Body of pancreas (tissue), 4 donors: ENCODE results near the gene MKNK1. TPM values are rescaled to one million over a fixed set of nuclear protein-coding genes. Genes with fewer than 3 reads are reported as not detected.

ENCODE experiments used
- ATAC-seq: fragments of 150-250 bp; one replicate; pipeline ENCODE4 v1.9.1; 2016
- DNase-seq, 4 donors: peaks; one replicate each; pipeline ENCODE4 v3.0.0-alpha.2; 2019
- H3K27ac ChIP-seq, 4 donors: fragments of 200-600 bp; sonication (generic); 1 replicate in 3 of 4; 2 replicates in 1 of 4; pipeline versions ENCODE4 v1.5.1 to v1.6.1; 2016 to 2019; ENCODE audit warnings: mild to moderate bottlenecking in 1 of 4, mixed read lengths in 1 of 4, moderate library complexity in 1 of 4
- H3K27me3 ChIP-seq, 2 donors: fragments of 200-600 bp; sonication (generic); one replicate each; pipeline ENCODE4 v1.6.0; 2016; ENCODE audit warnings: mild to moderate bottlenecking in 1 of 2
- H3K36me3 ChIP-seq, 2 donors: fragments of 200-600 bp; sonication (generic); replicated peaks in 1 of 2; 2 replicates each; pipeline ENCODE4 v1.5.1; 2016; ENCODE audit warnings: low read depth in 2 of 2; ENCODE audit not compliant: insufficient read depth in 1 of 2
- H3K4me1 ChIP-seq: fragments of 200-600 bp; sonication (generic); one replicate; pipeline ENCODE4 v1.6.0; 2016
- H3K4me3 ChIP-seq, 2 donors: fragments of 200-600 bp; sonication (generic); 1 replicate in 1 of 2; 2 replicates in 1 of 2; pipeline ENCODE4 v1.5.1; 2016 to 2019
- H3K9me3 ChIP-seq, 3 donors: fragments of 200-600 bp; sonication (generic); 1 replicate in 2 of 3; 2 replicates in 1 of 3; pipeline ENCODE4 v1.5.1; 2016
- POLR2A ChIP-seq, 3 donors: fragments of 450-650 bp; IDR thresholded peaks; one replicate each; pipeline ENCODE4 v1.6.1; 2016; ENCODE audit warnings: antibody characterized with exemption in 3 of 3, mild to moderate bottlenecking in 2 of 3
- WGBS, 2 donors: methylation state at CpG; one replicate each; pipeline ENCODE4 v1.1.5; 2017; 5-methylcytosine and 5-hydroxymethylcytosine counted together
- intact Hi-C: fragments of 100-400 bp; cut with DNase I; formaldehyde crosslinking; loops from one replicate; pipeline ENCODE4 v1.15.1; 2023
- total RNA-seq, 2 donors: library from RNA; depleted of rRNA; stranded (reverse); fragments of >200 nt; gene quantifications; one replicate each; pipeline ENCODE4 v1.1.0, GENCODE V29; 2016
- TF ChIP-seq, protein P1 (sequence below), 7 experiments: fragments of 450-650 bp in 4 of 7; fragments of 200-600 bp in 3 of 7; sonication (generic) in 3 of 7; IDR thresholded peaks; one replicate each; pipeline ENCODE4 v1.5.1; 2016 to 2019; ENCODE audit warnings: antibody characterized with exemption in 7 of 7

Gene MKNK1
- total RNA-seq, 2 donors from 2014 or later, result 155 to 238 TPM

DNA sequence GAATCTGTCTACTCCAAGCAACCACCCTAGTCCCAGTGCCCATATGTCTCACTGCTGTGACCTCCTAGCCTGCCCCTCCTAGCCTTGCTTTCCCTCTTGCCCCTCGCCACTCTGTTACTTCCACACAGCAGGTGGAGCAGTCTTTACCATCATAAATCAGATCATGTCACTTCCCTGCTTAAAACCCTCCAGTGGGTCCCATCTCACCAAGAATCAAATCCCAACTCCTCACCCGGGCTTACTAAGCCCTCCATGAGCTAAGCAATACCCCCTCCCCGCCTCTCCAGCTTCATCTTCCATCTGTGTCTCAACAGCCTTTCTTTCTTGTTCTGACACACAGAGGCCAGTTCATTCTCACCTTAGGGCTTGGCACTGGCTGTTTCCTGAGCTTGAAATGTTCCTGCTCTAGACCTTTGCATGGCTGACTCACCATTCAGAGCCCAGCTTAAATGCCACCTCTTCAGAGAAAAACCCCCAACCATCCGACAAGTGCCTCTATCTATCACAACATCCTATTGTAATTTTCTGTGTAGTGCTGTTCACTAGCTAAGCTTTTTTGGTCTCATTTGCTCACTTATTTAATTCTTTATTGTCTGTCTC is 74.9 kb downstream of the MKNK1 start:
- DNase-seq (no peak), ATAC-seq (no peak)
- intact Hi-C loops, result loop anchor here (5.0 kb wide), 1 partner anchor 52 kb away; no protein-coding TSS in a partner anchor
- H3K4me3 ChIP-seq, result no peak overlapping the region
- no peaks in the 10 kb centered on the region for H3K9me3 ChIP-seq
- no peak for TF ChIP-seq POLR2A (IDR thresholded peaks at IDR 0.05)
- 43 to 47% methylated on average over 4 of the region's 4 CpGs for WGBS, 2 donors
- no peak overlapping the region for H3K27ac ChIP-seq
- no peaks in the 10 kb centered on the region for H3K36me3 ChIP-seq
- peaks cover 12% of the 10 kb centered on the region for H3K4me1 ChIP-seq
- no peaks in the 10 kb centered on the region for H3K27me3 ChIP-seq

DNA sequence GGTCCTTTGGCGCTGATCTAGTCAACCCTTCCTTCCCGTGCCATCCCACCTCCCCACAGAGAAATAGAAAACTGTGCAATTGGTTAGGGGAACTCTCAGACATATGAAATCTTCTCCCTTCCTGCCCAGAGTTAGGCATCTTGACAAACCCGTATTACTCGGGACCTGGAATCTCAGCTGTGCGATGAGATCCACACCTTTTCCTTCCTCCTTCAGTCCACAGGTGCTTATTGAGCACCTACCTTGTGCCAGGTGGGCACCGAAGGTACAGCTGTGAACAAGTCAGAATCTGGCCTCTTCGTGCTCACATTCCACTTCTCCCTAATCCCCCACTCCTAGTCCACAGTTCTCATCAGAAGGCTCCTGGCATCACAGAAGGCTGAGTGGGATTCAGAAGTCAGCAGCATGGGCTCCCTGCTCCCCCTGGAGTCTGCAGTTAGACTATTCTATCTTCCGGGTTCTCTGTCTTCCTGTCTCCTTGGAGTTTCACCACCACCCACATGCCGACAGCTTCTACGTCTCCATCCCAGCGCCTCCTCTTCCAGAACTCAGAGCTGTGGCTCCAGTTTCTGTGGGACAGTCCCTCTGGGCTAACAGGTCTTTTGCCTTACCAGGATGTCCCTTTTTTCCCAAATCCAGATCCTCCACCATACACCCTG is 75.6 kb downstream of the MKNK1 start:
- ATAC-seq (no peak), DNase-seq (no peak)
- no peaks in the 10 kb centered on the region for H3K9me3 ChIP-seq
- 31 to 42% methylated on average over 11 of the region's 11 CpGs for WGBS, 2 donors
- TF ChIP-seq, protein P1, sequence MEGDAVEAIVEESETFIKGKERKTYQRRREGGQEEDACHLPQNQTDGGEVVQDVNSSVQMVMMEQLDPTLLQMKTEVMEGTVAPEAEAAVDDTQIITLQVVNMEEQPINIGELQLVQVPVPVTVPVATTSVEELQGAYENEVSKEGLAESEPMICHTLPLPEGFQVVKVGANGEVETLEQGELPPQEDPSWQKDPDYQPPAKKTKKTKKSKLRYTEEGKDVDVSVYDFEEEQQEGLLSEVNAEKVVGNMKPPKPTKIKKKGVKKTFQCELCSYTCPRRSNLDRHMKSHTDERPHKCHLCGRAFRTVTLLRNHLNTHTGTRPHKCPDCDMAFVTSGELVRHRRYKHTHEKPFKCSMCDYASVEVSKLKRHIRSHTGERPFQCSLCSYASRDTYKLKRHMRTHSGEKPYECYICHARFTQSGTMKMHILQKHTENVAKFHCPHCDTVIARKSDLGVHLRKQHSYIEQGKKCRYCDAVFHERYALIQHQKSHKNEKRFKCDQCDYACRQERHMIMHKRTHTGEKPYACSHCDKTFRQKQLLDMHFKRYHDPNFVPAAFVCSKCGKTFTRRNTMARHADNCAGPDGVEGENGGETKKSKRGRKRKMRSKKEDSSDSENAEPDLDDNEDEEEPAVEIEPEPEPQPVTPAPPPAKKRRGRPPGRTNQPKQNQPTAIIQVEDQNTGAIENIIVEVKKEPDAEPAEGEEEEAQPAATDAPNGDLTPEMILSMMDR (IDR thresholded peaks at IDR 0.05), result no peak
- TF ChIP-seq POLR2A (IDR thresholded peaks at IDR 0.05), result no peak
- no peak overlapping the region for H3K27ac ChIP-seq
- no peak overlapping the region for H3K4me3 ChIP-seq
- H3K27me3 ChIP-seq, result no peaks in the 10 kb centered on the region
- no peaks in the 10 kb centered on the region for H3K36me3 ChIP-seq
- H3K4me1 ChIP-seq, result peaks cover 9% of the 10 kb centered on the region
- intact Hi-C loops, result loop anchor here (5.0 kb wide), 1 partner anchor 51 kb away; no protein-coding TSS in a partner anchor

DNA sequence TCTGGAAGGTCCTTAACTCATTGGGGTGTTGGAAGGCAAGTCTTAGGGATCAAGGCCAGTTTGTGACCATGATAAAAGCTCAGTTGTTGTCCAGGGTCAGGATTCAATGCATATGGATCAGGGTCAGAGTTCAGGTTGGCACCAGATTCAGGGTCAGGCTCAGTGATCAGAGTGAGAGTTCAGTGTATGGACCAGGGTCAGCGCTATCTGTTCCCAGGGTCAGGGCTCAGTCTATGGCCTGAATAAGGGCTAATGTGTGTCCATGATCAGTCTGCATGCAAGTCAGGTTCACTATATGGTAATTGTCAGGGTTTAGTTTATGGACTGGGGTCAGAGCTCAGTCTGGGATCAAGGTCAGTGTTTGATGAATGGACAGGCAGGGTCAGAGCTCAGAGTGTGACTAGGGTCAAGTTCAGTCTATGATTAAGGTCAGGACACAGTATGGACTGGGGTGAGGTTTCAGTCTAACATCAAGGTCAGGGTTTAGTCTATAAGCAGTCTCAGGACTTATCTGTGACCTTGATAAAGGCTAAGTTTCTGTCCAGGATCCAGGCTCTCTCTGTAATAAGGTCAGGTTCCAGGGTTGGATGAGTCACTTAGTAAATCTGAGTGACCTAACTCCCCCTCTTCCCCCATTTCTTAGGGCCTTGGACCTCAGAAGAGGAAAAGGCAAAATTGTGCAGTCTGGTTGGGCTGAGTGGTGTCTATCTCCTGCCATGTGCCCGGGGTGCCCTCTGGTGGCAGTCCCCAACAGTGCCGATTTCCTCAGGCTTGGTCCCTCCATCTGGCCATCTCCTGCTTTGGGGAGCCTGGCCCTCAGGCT is 76.4 kb downstream of the MKNK1 start:
- no peaks in the 10 kb centered on the region for H3K36me3 ChIP-seq
- DNase-seq (peak; percentile 86 to 90 (median 86)), ATAC-seq (peak; percentile 83)
- H3K4me1 ChIP-seq, result peaks cover 10% of the 10 kb centered on the region
- no peak overlapping the region for H3K27ac ChIP-seq
- 33% methylated on average over 3 of the region's 3 CpGs for WGBS, 2 donors
- no peaks in the 10 kb centered on the region for H3K27me3 ChIP-seq
- H3K4me3 ChIP-seq, result no peak overlapping the region
- no peak for TF ChIP-seq POLR2A (IDR thresholded peaks at IDR 0.05)
- TF ChIP-seq, protein P1 (IDR thresholded peaks at IDR 0.05), result peak; percentile 88 to 95 (median 93)
- no peaks in the 10 kb centered on the region for H3K9me3 ChIP-seq
- intact Hi-C loops, result loop anchor here (5.0 kb wide), 1 partner anchor 50 kb away; no protein-coding TSS in a partner anchor

DNA sequence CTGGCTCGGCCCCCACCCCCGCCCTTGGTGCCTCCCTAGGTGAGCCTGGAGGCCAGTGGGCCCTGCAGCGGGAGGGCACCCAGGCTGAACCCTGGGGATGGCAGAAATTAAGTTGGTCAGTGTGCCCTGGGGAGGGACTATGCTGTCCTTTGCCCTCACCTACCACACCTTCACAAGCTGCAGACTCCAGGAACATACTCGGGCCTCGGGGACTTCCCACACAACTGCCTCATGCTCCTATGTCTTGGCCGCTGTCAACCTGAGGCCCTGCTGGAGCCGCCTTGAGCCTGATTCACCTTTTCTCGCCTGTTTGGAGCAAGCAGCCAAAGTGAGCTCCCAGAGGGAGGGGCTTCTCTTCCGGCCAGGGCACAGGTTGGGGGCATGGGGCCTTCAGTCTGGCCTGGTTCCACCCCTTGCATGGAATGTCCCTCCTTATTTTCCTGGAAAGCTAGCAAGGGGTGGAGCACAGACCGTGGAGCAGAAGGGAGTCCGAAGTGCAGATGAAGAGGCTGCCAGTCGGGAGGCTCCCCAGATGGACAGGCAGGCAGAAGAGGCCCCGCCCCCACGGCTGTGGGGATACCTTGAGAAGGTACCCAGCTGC is 77.3 kb downstream of the MKNK1 start:
- H3K27ac ChIP-seq, result no peak overlapping the region
- DNase-seq (peak in 3 of 4 donors; percentile 8 to 48 (median 20)), ATAC-seq (no peak)
- peaks cover 19% of the 10 kb centered on the region for H3K4me1 ChIP-seq
- H3K27me3 ChIP-seq, result no peaks in the 10 kb centered on the region
- H3K4me3 ChIP-seq, result no peak overlapping the region
- H3K36me3 ChIP-seq, result no peaks in the 10 kb centered on the region
- TF ChIP-seq, protein P1 (IDR thresholded peaks at IDR 0.05), result no peak
- TF ChIP-seq POLR2A (IDR thresholded peaks at IDR 0.05), result no peak
- WGBS, 2 donors, result 10 to 45% methylated on average over 2 to 14 of the region's 14 CpGs
- H3K9me3 ChIP-seq, result no peaks in the 10 kb centered on the region
- intact Hi-C loops, result loop anchor here (5.0 kb wide), 1 partner anchor 49 kb away; no protein-coding TSS in a partner anchor
